Osteocyte (in vitro differentiated cells): ENCODE measurements around the gene VWA3B. TPM values are rescaled to one million over a fixed set of nuclear protein-coding genes. Genes with fewer than 3 reads are reported as not detected.
"Not testable (repeated sequence)": the region's sequence is repeated elsewhere in the genome, so short reads cannot be mapped to it uniquely, and the experiment has no call there.

ENCODE experiments used
- DNase-seq: peaks from one replicate; pipeline ENCODE4 v3.0.0; 2021; ENCODE audit warnings: mixed read lengths; ENCODE audit not compliant: unreplicated experiment; ENCODE audit errors: extremely low spot score
- H3K27ac Mint-ChIP-seq: one replicate; pipeline ENCODE4 v1.8.0; 2021; ENCODE audit warnings: mild to moderate bottlenecking, mixed read lengths; ENCODE audit not compliant: unreplicated experiment
- H3K27me3 Mint-ChIP-seq: one replicate; pipeline ENCODE4 v1.8.0; 2021; ENCODE audit warnings: mixed read lengths; ENCODE audit not compliant: unreplicated experiment
- H3K36me3 Mint-ChIP-seq: one replicate; pipeline ENCODE4 v1.8.0; 2021; ENCODE audit warnings: mixed read lengths; ENCODE audit not compliant: unreplicated experiment
- H3K4me1 Mint-ChIP-seq: one replicate; pipeline ENCODE4 v1.8.0; 2021; ENCODE audit warnings: mixed read lengths; ENCODE audit not compliant: unreplicated experiment
- H3K4me3 Mint-ChIP-seq: one replicate; pipeline ENCODE4 v1.8.0; 2021; ENCODE audit warnings: mild to moderate bottlenecking, moderate library complexity, mixed read lengths; ENCODE audit not compliant: unreplicated experiment
- H3K9me3 Mint-ChIP-seq: one replicate; pipeline ENCODE4 v1.8.0; 2021; ENCODE audit warnings: mixed read lengths; ENCODE audit not compliant: unreplicated experiment
- total RNA-seq: library from RNA; stranded (reverse); gene quantifications from 2 replicates; pipeline ENCODE4 v1.2.1, GENCODE V29; 2021
- TF ChIP-seq, protein P1 (sequence below): fragments of 200-600 bp; sonication (generic); IDR thresholded peaks from 2 replicates; pipeline ENCODE4 v1.5.0; 2021; ENCODE audit warnings: antibody characterized with exemption, mild to moderate bottlenecking, moderate library complexity

VWA3B gene
- total RNA-seq, 1 donor from 2014 or later, result not detected

DNA sequence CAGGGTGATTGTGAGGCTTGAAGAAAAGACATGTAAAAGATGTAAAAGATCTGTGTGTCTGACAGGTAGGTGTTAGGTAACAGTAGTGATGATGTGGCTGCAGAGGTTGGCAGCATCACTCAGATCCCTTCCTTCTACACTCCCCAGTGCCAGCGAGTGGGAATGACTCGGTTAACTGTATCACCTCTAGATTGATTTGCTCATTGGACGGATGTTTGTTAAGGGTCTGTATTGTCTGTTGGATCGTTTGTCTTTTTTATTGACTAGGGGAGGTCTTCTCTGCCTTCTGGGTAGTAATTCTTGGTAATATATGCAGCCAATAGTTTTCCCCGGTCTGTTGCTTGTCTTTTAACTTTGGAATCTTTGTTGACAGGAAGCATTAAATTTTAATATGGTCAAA lies 214.5 kb downstream of the VWA3B start:
- no peaks in the 10 kb centered on the region for H3K4me1 Mint-ChIP-seq
- TF ChIP-seq, protein P1, sequence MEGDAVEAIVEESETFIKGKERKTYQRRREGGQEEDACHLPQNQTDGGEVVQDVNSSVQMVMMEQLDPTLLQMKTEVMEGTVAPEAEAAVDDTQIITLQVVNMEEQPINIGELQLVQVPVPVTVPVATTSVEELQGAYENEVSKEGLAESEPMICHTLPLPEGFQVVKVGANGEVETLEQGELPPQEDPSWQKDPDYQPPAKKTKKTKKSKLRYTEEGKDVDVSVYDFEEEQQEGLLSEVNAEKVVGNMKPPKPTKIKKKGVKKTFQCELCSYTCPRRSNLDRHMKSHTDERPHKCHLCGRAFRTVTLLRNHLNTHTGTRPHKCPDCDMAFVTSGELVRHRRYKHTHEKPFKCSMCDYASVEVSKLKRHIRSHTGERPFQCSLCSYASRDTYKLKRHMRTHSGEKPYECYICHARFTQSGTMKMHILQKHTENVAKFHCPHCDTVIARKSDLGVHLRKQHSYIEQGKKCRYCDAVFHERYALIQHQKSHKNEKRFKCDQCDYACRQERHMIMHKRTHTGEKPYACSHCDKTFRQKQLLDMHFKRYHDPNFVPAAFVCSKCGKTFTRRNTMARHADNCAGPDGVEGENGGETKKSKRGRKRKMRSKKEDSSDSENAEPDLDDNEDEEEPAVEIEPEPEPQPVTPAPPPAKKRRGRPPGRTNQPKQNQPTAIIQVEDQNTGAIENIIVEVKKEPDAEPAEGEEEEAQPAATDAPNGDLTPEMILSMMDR, result no peak
- H3K9me3 Mint-ChIP-seq, result no peaks in the 10 kb centered on the region
- no peak overlapping the region for H3K27ac Mint-ChIP-seq
- no peak for DNase-seq
- H3K4me3 Mint-ChIP-seq, result no peak overlapping the region
- H3K27me3 Mint-ChIP-seq, result peaks cover 10% of the 10 kb centered on the region
- H3K36me3 Mint-ChIP-seq, result no peaks in the 10 kb centered on the region

DNA sequence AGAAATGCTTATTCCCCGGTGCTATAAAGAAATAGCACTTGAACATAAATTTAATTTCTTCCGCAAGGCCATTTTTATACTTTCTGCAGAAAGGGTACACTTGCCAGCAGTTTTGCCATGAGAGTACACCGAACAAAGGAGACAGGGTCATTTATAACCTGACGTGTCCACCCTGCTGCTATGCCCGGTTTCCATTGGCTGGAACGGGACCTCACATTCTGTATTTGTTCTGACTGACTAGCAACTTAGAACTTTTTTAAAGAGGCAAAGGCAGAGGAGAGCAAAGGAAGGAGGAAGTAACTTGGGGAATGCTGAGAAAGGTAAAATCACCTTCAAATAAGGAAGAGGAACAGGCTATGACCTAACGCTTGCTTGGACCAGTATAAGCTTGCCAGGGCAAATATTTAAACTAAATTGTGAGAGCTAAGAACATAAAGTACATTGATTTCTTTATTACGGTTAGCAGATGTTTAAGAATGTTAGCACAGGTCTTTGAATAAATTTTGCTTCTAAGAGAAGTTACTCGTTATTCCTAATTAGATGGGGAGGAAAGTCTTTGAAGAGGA lies 220.2 kb downstream of the VWA3B start:
- H3K4me3 Mint-ChIP-seq, H3K4me1 Mint-ChIP-seq, H3K27me3 Mint-ChIP-seq, H3K36me3 Mint-ChIP-seq, H3K27ac Mint-ChIP-seq, DNase-seq, H3K9me3 Mint-ChIP-seq: not testable (repeated sequence)

DNA sequence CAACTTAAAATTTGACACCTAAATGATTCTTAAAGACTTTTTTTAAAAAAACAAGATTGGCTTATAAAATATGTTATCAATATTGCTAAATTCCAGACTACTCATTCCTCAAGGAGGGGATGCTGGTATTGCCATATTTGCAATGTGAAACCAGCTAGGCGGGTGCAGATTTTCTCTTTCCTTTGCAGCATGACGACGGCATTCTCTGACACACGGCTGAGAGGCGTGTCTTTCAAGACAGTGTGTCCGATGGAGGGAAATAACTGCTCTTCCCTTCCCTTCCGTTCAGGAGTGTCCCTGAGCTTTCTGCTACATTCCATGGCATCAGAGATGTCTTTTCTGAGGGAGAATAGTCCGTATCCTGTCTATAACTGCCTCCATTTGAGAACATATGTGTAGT lies 221.1 kb downstream of the VWA3B start:
- TF ChIP-seq, protein P1, result no peak
- Mint-ChIP-seq H3K27me3 (peaks cover 8% of the 10 kb centered on the region), H3K36me3 (no peaks in the 10 kb centered on the region), H3K9me3 (no peaks in the 10 kb centered on the region), H3K4me1 (no peaks in the 10 kb centered on the region), H3K27ac (no peak overlapping the region), H3K4me3 (no peak overlapping the region)
- DNase-seq, result no peak

DNA sequence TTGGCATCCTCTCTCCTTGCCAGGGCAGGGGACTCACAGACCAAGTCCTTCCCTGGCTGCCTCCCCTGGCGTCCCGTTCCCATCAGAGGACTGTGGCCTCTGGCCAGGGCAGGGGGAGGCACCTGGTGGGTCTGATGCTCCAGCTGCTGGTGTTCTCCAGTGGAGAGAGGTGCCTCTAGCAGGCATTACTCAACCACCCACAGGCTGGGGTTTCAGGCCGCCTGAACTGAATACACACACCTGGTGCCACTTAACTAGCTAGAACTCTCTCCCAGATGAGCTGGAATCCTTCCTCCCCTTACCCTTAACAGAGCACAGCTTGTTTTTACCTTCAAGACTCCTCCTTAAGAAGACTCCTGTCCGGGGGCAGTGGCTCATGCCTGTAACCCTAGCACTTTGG lies 221.6 kb downstream of the VWA3B start:
- H3K27ac Mint-ChIP-seq, result no peak overlapping the region

DNA sequence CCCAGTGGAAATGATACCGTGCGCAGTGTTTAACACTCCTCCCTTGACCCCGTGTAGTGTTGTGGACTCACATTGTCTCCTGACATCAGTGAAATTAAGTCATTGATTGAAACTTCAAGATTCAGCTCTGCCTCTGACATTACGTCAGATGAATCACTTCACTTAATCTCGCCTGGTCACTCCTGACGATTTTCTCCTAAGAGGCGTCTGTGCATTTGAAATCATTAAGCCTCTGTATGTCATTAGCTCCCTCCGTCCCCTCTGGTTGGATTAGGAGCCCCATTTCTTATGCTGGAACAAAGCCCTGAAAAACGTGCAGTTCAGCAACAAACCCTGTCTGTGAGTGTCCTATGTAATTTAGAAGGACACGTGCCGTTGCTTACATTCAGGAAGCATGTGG lies 222.6 kb downstream of the VWA3B start:
- Mint-ChIP-seq H3K36me3 (no peaks in the 10 kb centered on the region), H3K9me3 (no peaks in the 10 kb centered on the region), H3K4me3 (no peak overlapping the region), H3K27ac (no peak overlapping the region), H3K4me1 (no peaks in the 10 kb centered on the region), H3K27me3 (peaks cover 8% of the 10 kb centered on the region)
- TF ChIP-seq, protein P1, result no peak
- no peak for DNase-seq

More for the DNA sequence above, 221.6 kb downstream of the VWA3B start:
- no peaks in the 10 kb centered on the region for H3K36me3 Mint-ChIP-seq
- H3K27me3 Mint-ChIP-seq, result peaks cover 8% of the 10 kb centered on the region
- no peak overlapping the region for H3K4me3 Mint-ChIP-seq
- no peaks in the 10 kb centered on the region for H3K4me1 Mint-ChIP-seq
- no peak for DNase-seq
- H3K9me3 Mint-ChIP-seq, result no peaks in the 10 kb centered on the region
- TF ChIP-seq, protein P1, result no peak

DNA sequence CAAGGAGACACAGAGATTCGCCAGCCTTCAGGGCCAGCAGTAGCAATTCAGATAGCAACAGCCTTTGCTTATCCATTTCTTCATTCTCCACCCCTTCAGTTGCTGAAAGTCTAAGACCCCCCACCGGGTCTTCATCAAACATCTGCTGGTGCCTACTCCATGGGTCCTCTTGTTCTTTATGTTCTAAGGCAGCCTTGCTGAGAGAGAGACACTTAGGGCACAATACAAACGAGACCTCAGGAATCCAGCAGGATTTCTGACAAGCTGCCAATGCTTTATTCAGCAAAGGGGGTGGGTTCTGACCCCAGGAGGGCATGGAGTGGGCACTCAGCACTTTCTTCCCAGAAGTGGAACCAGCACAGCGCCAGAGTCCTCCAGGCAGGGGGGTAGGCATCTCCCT lies 223.0 kb downstream of the VWA3B start:
- peaks cover 8% of the 10 kb centered on the region for H3K27me3 Mint-ChIP-seq
- no peaks in the 10 kb centered on the region for H3K4me1 Mint-ChIP-seq

More for the DNA sequence above, 223.0 kb downstream of the VWA3B start:
- no peaks in the 10 kb centered on the region for H3K36me3 Mint-ChIP-seq
- H3K27ac Mint-ChIP-seq, result no peak overlapping the region
- H3K9me3 Mint-ChIP-seq, result no peaks in the 10 kb centered on the region
- H3K4me3 Mint-ChIP-seq, result no peak overlapping the region
- TF ChIP-seq, protein P1, result no peak
- DNase-seq, result no peak
